Activated naive CD4-positive, alpha-beta T cell treated with Interleukin-2 at 50 U/mL for 16 hours (primary cell): ENCODE measurements around the gene XRCC5.
"Not testable (repeated sequence)": the region's sequence is repeated elsewhere in the genome, so short reads cannot be mapped to it uniquely, and the experiment has no call there.

Source experiments
- DNase-seq: peaks from one replicate; pipeline ENCODE4 v3.0.0-alpha.2; 2020

The XRCC5 gene

DNA sequence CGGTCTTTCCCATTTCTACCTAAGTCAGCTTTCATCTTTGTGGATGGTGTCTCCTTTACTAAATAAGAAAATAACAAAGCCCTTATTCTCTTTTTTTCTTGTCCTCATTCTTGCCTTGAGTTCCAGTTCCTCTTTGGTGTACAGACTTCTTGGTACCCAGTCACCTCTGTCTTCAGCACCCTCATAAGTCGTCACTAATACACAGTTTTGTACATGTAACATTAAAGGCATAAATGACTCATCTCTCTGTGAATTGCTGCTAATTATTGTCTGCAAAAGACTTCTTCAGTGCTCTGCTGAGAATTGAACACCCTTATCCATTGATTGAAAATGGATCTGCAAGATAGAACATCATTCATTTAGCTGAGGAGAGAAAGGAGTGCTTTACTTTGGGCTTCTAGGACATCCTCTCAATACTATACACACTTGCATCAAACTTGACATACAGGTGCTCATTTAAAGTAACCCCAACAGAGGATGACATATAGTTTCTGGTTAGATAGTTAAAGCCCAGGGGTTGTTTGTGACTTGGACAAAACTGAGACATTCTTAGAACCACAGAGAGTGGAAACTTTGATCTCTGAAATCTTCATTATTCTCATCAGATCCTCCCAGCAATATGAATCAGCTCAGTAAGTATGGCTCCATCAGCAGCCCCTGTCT, 97.0 kb downstream of the XRCC5 start:
- no peak for DNase-seq

DNA sequence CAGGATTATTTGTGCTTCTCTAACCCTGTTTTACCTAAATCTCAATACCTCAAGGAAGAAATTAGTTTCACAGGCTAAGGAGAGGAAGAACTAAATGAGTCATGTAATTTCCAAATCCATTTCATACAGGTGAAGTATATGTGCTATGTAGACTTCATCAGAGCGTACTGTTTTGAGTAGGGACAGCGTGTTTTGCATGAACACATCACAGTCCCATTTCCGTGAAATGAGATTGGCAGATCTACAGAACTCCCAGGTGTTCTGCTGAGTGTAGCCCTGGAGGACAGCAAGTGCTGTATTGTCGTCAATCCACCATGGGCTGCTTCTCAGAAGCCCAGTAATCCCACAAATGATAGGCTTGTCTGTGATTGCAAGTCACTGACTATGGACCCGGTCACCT, 97.7 kb downstream of the XRCC5 start:
- DNase-seq = no peak

DNA sequence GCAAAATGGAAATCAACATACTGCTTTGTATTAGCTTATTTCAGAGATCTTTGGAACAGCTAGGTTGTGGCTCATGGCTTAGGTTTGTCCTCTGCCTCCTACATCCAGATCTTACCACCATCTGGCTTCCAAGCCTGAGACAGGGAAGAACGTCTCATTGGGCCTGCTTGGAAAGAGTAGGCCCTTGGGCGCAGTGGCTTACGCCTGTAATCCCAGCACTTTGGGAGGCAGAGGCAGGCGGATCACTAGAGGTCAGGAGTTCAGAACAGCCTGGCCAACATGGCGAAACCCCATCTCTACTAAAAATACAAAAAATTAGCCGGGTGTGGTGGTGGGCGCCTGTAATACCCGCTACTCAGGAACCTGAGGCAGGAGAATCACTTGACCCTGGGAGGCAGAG, 99.5 kb downstream of the XRCC5 start:
- DNase-seq = not testable (repeated sequence)

DNA sequence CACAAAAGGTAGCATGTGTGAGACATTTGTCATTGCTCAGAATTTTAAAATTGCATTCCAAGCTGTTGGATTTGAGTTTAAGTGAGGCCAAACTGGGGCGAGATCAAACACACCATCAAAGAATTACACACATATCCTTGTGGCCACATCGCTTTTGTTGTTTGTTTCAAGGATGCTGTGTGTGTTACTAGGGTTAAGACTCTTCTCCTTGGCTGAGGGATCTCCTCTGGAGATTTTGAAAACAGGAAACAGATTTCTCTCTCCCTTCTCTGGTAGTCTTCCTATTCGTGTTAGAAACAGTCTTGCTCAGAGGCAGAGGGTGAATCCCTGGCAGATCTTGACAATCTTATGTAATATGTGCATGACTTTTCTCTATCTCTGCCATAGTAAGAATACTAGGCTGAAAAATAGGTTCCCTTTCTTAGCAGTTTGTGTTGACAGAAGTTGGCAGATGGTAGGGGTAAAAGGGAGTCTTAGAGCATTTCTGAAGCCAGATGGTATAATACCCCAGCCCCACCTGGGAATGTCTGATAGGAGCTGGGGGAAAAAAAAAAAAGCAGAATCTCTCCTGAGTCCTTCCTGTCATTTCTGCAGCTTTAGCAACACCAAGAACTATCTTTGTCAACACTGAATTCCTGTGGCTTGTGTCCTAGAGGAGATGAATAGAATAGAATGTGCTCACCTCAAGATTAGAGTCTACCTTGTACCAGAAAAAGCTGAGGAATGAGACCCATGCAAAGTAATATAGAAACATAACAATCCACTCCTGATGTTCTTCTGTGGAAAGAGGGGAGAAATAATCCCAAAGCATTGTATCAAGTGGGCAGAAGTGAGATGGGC, 101.8 kb downstream of the XRCC5 start:
- DNase-seq = no peak

DNA sequence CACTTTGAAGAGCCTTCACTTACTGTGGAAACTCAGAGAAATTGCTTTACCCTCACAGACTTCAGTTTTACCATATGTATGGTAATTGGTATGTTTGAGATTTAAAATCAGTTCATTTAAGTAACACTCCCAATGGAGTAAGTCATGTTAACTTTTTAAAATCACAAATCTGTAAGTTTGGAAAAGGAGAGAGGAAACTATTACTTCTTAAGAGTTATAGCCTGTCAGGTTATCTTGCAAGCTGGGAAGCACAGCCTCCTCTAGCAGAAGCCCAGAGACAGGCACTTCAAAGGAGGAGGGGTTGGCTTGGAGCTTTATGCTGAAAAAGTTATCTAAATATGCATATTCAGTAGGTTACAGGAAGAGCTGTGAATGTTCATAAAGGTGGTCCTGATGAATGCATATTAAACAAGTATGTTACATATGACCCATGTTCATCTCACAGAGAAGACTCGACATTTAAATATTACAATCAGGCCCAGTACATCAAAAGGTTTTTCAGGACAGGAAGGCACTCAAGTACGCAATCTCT, 102.5 kb downstream of the XRCC5 start:
- no peak for DNase-seq

DNA sequence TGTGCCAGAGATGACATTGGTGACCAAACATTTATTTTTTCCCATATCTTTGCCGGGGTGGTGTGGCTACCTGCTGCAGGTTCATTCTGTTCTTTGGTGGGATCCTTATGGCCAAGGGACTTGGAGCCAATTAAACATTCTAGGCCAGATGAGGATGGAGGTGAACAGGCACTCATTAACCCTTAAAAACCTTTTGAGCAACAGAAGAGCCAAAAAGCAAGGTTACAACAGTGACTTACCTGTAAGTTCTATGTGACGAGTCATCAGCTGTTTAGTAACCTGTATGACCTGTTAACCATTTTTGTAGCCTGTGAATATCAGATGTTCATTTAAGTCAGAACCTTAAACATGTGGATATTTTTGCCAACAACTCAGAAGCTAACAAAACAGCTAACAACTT, 105.6 kb downstream of the XRCC5 start:
- DNase-seq = no peak

DNA sequence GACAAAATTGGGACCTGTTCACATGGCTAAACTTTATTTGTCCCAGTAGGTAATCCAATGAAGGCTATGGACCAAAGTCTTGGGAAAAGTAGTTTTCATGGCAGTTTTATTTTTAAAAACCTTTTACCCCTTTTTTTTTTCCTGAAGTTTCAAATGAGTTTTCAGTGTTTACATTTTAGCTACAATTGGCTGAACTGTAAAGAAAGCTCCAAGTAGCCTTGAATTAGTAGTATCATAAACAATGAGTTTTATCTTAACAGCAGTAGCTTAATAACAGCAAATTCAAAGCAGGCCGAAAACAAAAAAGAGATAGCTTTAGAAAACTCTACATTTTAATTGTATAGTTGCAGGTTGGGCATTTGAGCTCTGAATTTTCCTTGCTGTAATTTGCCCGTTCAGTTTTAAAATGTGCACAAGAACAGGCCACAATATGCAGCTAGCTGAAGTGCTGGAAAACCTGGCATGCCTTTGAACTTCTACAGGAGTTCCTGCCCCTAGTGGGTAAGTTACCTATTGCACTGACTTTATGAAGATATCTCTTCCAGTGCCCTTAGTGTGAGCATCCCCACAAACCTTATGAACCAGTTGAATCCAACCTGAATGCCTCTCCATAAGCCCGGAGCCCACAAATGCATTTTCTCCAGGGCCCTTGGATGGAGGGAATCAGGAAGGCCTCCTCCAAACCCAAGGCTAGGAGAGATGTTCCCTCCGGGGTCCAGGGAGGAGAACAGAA, 106.7 kb downstream of the XRCC5 start:
- no peak for DNase-seq

DNA sequence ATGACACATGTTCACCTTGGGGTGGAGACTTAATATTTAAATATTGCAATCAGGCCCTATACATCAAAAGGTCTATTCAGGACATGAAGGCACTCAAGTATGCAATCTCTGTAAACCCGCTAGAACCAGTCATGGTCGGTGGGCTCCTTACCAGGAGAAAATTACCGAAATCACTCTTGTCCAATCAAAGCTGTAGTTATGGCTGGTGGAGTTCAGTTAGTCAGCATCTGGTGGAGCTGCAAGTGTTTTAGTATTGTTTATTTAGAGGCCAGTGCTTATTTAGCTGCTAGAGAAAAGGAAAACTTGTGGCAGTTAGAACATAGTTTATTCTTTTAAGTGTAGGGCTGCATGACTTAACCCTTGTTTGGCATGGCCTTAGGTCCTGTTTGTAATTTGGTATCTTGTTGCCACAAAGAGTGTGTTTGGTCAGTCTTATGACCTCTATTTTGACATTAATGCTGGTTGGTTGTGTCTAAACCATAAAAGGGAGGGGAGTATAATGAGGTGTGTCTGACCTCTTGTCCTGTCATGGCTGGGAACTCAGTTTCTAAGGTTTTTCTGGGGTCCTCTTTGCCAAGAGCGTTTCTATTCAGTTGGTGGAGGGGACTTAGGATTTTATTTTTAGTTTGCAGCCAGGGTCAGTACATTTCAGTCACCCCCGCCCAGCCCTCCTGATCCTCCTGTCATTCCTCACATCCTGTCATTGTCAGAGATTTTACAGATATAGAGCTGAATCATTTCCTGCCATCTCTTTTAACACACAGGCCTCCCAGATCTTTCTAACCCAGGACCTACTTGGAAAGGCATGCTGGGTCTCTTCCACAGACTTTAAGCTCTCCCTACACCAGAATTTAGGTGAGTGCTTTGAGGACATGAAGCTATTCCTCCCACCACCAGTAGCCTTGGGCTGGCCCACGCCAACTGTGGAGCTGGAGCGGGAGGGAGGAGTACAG, 108.1 kb downstream of the XRCC5 start:
- DNase-seq = no peak

DNA sequence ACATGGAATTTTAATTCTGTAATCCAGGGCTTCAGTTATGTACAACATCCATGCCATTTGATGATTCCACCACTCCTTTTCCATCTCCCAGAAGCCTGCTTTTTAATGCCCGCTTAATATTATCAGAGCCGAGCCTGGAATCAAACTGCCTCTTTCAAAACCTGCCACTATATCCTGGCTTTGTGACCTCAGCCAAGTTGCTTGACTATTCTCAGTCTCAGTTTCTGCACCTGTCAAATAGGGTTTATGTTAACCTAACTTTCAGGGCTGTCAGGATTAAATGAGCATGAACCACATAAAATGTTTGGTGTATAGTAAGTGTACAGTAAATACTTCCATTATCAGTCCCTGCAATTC, 108.7 kb downstream of the XRCC5 start:
- DNase-seq = no peak

DNA sequence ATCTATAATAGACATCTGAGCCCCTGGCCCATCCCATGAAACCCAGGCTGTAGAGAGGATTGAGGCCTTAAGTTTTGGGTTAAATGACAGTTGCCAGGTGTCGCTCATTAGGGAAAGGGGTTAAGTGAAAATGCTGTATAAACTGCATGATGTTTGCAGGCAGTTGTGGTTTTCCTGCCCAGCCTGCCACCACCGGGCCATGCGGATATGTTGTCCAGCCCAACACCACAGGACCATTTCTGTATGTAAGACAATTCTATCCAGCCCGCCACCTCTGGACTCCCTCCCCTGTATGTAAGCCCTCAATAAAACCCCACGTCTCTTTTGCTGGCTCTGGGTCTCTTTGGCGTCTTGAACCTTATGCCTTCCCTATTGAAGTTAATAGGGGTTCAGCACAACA, 110.7 kb downstream of the XRCC5 start:
- no peak for DNase-seq

DNA sequence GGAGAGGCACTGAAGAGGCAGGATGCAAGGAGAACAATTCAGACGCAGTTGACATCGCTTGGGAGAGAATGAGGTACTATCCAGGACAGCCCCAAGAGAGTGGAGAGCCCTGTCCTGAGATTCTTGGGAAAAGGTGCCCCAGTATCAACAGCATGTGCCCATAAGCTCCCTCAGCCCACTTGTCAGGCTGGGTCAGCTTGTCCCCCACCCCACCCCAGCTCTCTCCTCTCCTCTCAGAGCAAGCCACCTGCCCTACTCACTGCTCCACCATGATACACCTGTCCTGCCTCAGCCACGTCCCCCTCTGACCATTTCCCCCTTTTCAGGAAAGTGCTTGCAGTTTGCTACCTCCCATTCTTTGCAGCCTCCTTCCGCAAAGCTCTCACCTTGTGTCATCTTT, 111.8 kb downstream of the XRCC5 start:
- no peak for DNase-seq

DNA sequence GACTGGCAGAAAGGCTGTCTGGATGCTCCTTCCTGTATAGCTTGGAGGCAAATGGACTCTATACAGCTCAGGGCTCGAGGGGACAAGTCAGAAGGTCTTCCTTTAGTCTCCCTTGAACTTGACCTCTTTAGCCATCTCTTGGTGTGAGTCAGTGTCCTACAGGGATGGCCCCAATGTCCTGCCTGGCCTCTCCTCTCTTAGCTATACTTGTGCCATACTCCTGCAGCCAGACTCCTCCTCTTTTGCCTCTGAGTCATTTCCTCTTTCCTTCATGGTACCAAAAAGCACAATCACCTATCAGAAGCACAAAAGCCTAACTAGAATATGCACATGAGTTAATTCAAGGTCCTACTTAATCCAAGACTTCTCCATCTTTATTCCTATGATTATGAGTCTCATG, 112.7 kb downstream of the XRCC5 start:
- no peak for DNase-seq

DNA sequence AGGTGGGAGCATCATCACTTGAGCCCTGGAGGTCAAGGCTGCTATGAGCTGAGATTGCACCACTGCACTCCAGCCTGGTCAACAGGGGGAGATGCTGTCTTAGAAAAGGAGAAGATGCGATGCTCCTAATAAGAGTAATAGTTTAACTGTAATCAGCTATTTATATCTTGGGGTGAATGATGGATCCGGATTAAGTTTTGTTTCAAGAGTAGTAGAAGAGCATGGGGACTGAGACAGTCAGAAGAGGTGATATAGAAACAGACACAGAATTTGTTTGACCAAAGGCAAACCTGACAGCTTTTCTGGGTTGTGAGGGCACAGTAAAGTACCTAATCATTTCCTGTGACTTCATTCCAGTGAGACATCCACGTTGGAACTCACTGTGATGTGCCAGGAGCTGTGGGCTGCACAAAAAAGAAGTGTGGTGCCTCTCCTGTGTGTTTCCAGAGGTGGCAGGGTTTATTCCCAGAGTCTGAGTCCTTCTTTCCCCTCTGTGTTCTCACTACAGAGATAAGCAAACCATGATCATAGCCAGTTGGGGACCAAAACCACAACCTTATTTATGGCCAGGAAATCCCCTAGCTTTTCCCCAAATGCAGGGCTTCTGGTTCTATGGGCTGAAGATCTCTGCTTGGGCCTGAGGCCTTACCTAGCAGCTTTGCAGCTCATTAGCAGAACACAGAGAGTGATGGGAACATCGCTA, 113.7 kb downstream of the XRCC5 start:
- DNase-seq = no peak

DNA sequence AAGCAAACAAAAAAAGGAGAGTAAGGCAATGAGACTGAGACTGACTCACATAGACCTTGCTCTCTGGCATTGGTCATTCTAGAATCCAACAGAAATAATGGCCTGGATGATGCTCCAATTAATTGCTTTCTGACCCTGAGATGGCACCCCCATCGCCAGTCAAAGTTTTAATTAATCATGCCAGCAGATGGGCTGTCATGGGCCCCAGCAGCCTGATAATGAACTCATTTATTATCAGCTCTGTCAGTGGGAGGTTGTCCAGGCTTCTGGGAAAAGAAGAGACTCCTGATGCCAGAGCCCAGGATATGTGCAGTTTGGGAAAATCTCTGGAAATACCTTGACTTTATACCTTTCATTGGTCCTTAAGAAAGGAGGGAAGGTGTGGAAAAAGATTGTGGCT, 115.2 kb downstream of the XRCC5 start:
- DNase-seq = no peak

DNA sequence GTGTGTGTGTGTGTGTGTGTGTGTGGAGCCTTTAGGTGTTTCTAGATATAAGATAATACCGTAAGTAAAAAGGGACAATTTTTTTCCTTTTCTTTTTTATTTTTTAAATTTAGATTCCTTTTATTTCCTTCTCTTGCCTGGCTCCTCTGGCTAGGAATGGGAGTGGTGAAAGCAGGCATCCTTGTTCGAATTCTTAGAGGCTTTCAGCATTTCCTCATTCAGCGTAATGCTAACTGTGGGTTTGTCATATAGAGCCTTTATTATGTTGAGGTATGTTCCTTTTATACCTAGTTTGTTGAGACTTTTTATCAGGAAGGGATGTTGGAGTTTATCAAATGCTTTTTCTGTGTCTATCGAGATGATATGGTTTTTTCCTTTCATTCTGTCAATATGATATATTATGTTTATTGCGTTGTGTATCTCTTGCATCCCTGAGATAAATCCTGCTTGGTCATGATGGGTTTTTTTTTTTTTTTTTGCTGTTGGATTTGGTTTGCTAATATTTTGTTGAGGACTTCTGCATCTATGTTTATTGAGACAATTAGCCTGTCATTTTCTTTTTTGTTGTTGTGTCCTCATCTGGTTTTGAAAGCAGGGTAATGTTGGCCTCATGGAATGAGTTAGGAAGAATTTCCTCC, 120.2 kb downstream of the XRCC5 start:
- DNase-seq = no peak

DNA sequence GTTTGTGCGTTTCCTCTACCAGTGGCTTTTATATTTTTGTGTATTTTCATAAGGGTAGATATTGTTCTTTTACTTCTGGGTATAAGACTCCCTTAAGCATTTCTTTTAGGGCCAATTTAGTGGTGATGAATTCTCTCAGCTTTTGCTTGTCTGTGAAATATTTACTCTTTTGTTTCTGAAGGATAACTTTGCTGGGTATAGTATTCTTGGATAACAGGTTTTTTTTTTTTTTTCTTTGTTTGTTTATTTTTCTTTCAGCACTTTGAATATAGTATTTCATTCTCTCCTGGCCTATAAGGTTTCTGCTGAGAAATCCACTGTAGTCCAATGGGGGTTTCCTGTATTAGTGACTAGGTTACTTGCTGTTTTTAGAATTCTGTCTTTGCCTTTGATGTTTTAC, 122.7 kb downstream of the XRCC5 start:
- DNase-seq = no peak

DNA sequence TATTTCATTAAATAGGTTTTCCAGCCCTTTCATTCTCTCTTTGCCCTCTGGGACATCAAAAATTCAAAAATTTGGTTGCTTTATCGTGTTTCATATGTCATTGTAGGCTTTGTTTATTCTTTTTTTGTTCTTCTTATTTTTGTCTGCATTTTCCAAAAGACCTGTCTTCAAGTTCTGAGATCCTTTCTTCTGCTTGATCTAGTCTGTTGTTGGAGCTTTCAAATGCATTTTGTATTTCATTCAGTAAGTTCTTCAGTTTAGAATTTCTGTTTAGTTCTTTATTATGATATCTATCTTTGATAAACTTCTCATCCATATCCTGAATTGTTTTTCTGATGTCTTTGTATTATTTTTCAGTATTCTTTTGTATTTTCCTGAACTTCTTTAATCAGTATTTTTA, 123.6 kb downstream of the XRCC5 start:
- no peak for DNase-seq

DNA sequence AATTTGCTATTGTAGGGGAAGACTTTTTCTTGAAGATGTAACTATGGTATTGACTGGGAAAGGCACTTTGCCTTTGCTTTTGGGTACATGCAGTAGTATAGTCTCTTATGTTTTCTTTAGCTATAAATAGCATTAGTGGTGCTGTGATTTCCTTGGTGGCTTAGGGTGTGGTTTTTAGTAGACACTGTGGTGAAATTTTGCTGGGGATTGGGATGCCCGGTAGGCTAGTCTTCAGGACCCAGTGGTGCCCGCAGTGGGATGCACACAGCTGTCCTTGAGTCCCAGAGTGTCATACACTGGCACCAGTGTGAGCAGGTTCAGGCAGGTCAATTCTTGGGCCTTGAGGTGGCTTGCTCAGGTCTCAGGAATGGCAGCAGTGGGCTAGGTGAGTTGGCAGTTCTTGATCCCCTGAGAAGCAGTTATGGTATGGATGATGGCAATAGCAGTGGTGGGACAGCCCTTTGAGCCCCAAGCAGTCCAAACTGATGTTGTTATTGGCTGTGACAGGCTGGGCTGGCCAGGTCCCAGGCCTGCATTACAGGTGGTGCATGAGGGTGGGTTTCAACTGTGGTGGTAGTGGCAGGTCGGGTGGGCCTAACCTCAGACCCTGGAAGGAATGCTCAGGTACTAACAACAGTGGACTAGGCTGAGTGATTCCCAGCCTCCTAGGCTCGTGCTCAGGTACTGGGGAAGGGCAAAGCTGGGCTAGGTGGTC, 124.3 kb downstream of the XRCC5 start:
- no peak for DNase-seq

DNA sequence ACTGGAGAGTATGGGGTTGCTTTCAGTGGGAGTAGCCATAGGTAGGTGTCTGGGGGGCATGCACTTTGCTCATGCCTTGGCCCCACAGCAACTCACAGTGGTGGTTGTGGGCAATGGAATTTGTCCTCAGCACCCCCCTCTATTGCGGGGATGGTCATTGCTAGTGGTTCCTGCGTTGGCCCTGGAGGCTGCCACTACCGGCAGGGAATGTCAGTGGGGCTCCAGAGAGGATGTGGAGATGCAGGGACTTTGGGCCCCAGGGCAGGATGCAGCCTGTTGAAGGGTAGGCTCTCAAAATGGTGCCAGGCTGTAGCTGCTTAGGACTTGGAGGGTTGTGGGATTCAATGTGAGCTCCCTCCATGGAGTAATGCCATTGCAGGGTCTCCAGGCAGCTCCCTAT, 125.0 kb downstream of the XRCC5 start:
- no peak for DNase-seq

DNA sequence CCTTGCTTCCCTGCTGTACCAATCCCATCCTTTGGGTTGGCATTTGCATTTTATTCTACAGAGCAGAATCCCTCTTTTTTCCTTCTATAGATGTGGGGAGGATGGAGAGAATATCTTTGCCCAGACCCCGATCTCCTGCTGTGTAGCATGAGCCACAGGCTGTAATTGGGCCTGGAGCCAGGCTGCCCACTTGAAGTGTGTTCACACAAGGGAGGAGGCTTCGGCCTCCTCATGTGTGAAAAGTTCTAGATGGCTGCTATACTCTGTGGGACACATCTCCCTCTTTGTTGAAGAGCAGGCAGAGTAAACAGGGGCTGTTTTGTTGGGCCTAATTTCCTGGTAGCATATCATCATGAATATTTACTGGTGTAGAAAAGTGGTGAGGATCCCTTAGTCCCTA, 126.3 kb downstream of the XRCC5 start:
- no peak for DNase-seq

DNA sequence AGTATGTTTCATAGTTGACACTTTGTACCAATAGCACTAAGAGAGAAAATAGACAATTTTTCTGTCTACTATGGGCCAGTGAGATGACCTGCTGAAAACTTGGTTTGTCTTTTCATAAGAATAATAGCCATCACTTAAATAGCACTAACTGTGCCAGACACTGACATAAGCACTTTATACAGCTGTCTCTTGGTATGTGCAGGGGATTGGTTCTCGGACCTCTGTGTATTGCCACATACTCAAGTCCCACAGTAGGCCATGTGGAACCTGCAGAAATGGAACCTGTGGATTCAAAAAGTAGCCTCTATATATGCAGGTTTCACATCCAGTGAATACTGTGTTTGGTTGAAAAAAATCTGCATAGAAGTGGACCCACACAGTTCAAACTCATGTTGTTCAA, 126.7 kb downstream of the XRCC5 start:
- no peak for DNase-seq
